Amniotic epithelial cell (primary cell): ENCODE data around the gene HLA-B.

Experiments used
- DNase-seq: peaks from one replicate; pipeline ENCODE4 v3.0.0-alpha.2; 2010; ENCODE audit warnings: low read depth

The HLA-B gene

GRCh38 chr6:31305703-31306219 lies 51.2 kb downstream of the HLA-B start:
- DNase-seq: no peak

GRCh38 chr6:31304683-31305082 lies 52.3 kb downstream of the HLA-B start:
- DNase-seq: no peak
